Measurements from ENCODE around the gene XPA.

XPA gene

GRCh38 chr9:97651646-97652045, 45.5 kb downstream of the XPA start:
- no peak for DNase-seq (ENCODE audit: low spot score)

GRCh38 chr9:97647996-97648395, 49.1 kb downstream of the XPA start:
- no peak for DNase-seq (ENCODE audit: low spot score)

GRCh38 chr9:97645720-97646119, 51.4 kb downstream of the XPA start:
- DNase-seq (ENCODE audit: low spot score): no peak

GRCh38 chr9:97640325-97640724, 56.8 kb downstream of the XPA start:
- no peak for DNase-seq (ENCODE audit: low spot score)

GRCh38 chr9:97638666-97639065, 58.5 kb downstream of the XPA start:
- no peak for DNase-seq (ENCODE audit: low spot score)

- no peak for DNase-seq (ENCODE audit: low spot score)
Measured at GRCh38 chr9:97636903-97637302, 60.2 kb downstream of the XPA start.

- no peak for DNase-seq (ENCODE audit: low spot score)
Measured at GRCh38 chr9:97635026-97635425, 62.1 kb downstream of the XPA start.

- no peak for DNase-seq (ENCODE audit: low spot score)
Measured at GRCh38 chr9:97633859-97634490, 63.2 kb downstream of the XPA start.

- DNase-seq (ENCODE audit: low spot score): peak; percentile 98
Measured at GRCh38 chr9:97632985-97633858, 63.9 kb downstream of the XPA start, which contains the start of the genes NCBP1 and TSTD2. NCBP1 (plus strand) TSS chr9:97633821; CDS start chr9:97633882, 61 bp downstream. TSTD2 (minus strand) TSS chr9:97633368; CDS start chr9:97627562, 5,806 bp downstream.

- no peak for DNase-seq (ENCODE audit: low spot score)
Measured at GRCh38 chr9:97632248-97632984, 64.7 kb downstream of the XPA start.

GRCh38 chr9:97630591-97630990, 66.5 kb downstream of the XPA start:
- DNase-seq (ENCODE audit: low spot score): no peak

GRCh38 chr9:97629156-97629555, 68.0 kb downstream of the XPA start:
- DNase-seq (ENCODE audit: low spot score): no peak

- DNase-seq (ENCODE audit: low spot score): no peak
Measured at GRCh38 chr9:97628668-97629067, 68.5 kb downstream of the XPA start.

GRCh38 chr9:97627624-97628023, 69.5 kb downstream of the XPA start:
- DNase-seq (ENCODE audit: low spot score): peak; percentile 23

- DNase-seq (ENCODE audit: low spot score): no peak
Measured at GRCh38 chr9:97625620-97626019, 71.5 kb downstream of the XPA start.
